IMR-90 (cell line): ENCODE results near the gene FAM53B. TPM values are rescaled to one million over a fixed set of nuclear protein-coding genes. Genes with fewer than 3 reads are reported as not detected.

Source experiments
- ATAC-seq: fragments of 200-7000 bp; cut with Tn5 transposase; 2 replicates; pipeline ENCODE4 v1.9.1; 2020; ENCODE audit warnings: low read depth, mild to moderate bottlenecking, moderate library complexity
- BruUV-seq: library from RNA; stranded (reverse); fragments of 400-500 nt; replicated peaks from 2 replicates; lab custom pipeline; 2021; lab: Mats Ljungman, UMichigan
- CTCF ChIA-PET: fragments of 300-600 bp; formaldehyde crosslinking; extraction: SDS; loops from one replicate; lab custom pipeline; 2021; ENCODE audit warnings: antibody characterized with exemption; lab: Yijun Ruan, JAX
- POLR2A ChIA-PET: fragments of 300-600 bp; sonication (Branson Sonifier 250); formaldehyde crosslinking; loops from one replicate; lab custom pipeline; 2022; ENCODE audit warnings: antibody characterized with exemption; ENCODE audit not compliant: unreplicated experiment; lab: Charles Lee
- DNase-seq: peaks from one replicate; pipeline ENCODE4 v3.0.0; 2013
- H2AFZ ChIP-seq: replicated peaks from 2 replicates; pipeline ENCODE3; 2013; ENCODE audit warnings: low read length, mild to moderate bottlenecking; ENCODE audit not compliant: poor library complexity
- H2AK5ac ChIP-seq: 2 replicates; pipeline ENCODE4 v1.6.1; 2013; ENCODE audit warnings: low read depth, low read length, inconsistent platforms
- H2AK9ac ChIP-seq: replicated peaks from 2 replicates; pipeline ENCODE3; 2013; ENCODE audit warnings: mild to moderate bottlenecking, low read depth, low read length, moderate library complexity; ENCODE audit not compliant: poor library complexity
- H2BK120ac ChIP-seq: 2 replicates; pipeline ENCODE4 v1.6.1; 2013; ENCODE audit warnings: low read depth, low read length, inconsistent platforms
- H2BK15ac ChIP-seq: 3 replicates; pipeline ENCODE4 v1.6.1; 2013; ENCODE audit warnings: low read depth, low read length, inconsistent platforms
- H2BK20ac ChIP-seq: 2 replicates; pipeline ENCODE4 v1.6.1; 2013; ENCODE audit warnings: low read depth, mild to moderate bottlenecking, inconsistent platforms, low read length, moderate library complexity
- H2BK5ac ChIP-seq: 2 replicates; pipeline ENCODE4 v1.6.1; 2013; ENCODE audit warnings: mild to moderate bottlenecking, low read depth, low read length, inconsistent platforms; ENCODE audit not compliant: poor library complexity, severe bottlenecking
- H3K14ac ChIP-seq: replicated peaks from 2 replicates; pipeline ENCODE4 v1.6.1; 2013; ENCODE audit warnings: low read depth, low read length, inconsistent platforms
- H3K18ac ChIP-seq: 2 replicates; pipeline ENCODE4 v1.6.1; 2013; ENCODE audit warnings: low read depth, low read length, control low read depth
- H3K23ac ChIP-seq: 2 replicates; pipeline ENCODE4 v1.6.1; 2013; ENCODE audit warnings: low read depth, low read length, inconsistent platforms
- H3K27ac ChIP-seq: 2 replicates; pipeline ENCODE4 v1.5.1; 2013; ENCODE audit warnings: mild to moderate bottlenecking, control low read depth, low read length; ENCODE audit not compliant: insufficient read depth
- H3K27me3 ChIP-seq: 2 replicates; pipeline ENCODE4 v1.6.1; 2013; ENCODE audit warnings: low read length; ENCODE audit not compliant: control insufficient read depth, insufficient read depth
- H3K36me3 ChIP-seq: 2 replicates; pipeline ENCODE4 v1.6.1; 2013; ENCODE audit warnings: low read length, mixed read lengths; ENCODE audit not compliant: control insufficient read depth, insufficient read depth
- H3K4ac ChIP-seq: 2 replicates; pipeline ENCODE4 v1.6.1; 2013; ENCODE audit warnings: low read depth, low read length, inconsistent platforms
- H3K4me1 ChIP-seq: 2 replicates; pipeline ENCODE4 v1.6.1; 2013; ENCODE audit warnings: low read length, mixed read lengths; ENCODE audit not compliant: control insufficient read depth, insufficient read depth
- H3K4me2 ChIP-seq: 2 replicates; pipeline ENCODE4 v1.6.1; 2013; ENCODE audit warnings: low read depth, mild to moderate bottlenecking, control low read depth, low read length, moderate library complexity
- H3K4me3 ChIP-seq: 2 replicates; pipeline ENCODE4 v1.5.1; 2013; ENCODE audit warnings: low read depth, mild to moderate bottlenecking, control low read depth, low read length, moderate library complexity; ENCODE audit not compliant: insufficient read depth
- H3K56ac ChIP-seq: 2 replicates; pipeline ENCODE4 v1.6.1; 2013; ENCODE audit warnings: low read length, inconsistent platforms; ENCODE audit not compliant: insufficient read depth; ENCODE audit errors: extremely low read depth
- H3K79me1 ChIP-seq, 2 experiments: 2 replicates each; pipeline ENCODE4 v1.6.1; 2013; ENCODE audit warnings: low read length in 2 of 2, inconsistent platforms in 1 of 2, low read depth in 1 of 2
- H3K9ac ChIP-seq: 2 replicates; pipeline ENCODE4 v1.6.1; 2013; ENCODE audit warnings: low read depth, low read length, control low read depth
- H3K9me1 ChIP-seq: 2 replicates; pipeline ENCODE4 v1.6.1; 2013; ENCODE audit warnings: low read length, inconsistent platforms; ENCODE audit not compliant: insufficient read depth
- H3K9me3 ChIP-seq: 2 replicates; pipeline ENCODE4 v1.6.1; 2013; ENCODE audit warnings: low read length; ENCODE audit not compliant: control insufficient read depth, insufficient read depth
- H4K20me1 ChIP-seq: 2 replicates; pipeline ENCODE4 v1.6.1; 2013; ENCODE audit warnings: low read length, inconsistent platforms; ENCODE audit not compliant: insufficient read depth
- H4K5ac ChIP-seq: 2 replicates; pipeline ENCODE4 v1.6.1; 2013; ENCODE audit warnings: mild to moderate bottlenecking, low read depth, low read length, control low read depth
- H4K8ac ChIP-seq, 2 experiments: 2 replicates each; pipeline ENCODE4 v1.6.1; 2013; ENCODE audit warnings: low read depth in 2 of 2, low read length in 2 of 2, control low read depth in 1 of 2, inconsistent platforms in 1 of 2
- H4K91ac ChIP-seq: 2 replicates; pipeline ENCODE4 v1.6.1; 2013; ENCODE audit warnings: low read depth, low read length, inconsistent platforms; ENCODE audit not compliant: insufficient read depth
- BHLHE40 ChIP-seq: fragments of 150-350 bp; IDR thresholded peaks from 2 replicates; pipeline ENCODE4 v1.6.1; 2016; ENCODE audit warnings: mild to moderate bottlenecking, low read depth, low read length
- CEBPB ChIP-seq: IDR thresholded peaks from 2 replicates; pipeline ENCODE4 v1.6.1; 2012; ENCODE audit warnings: low read depth, low read length, improper control_type of control experiment
- CHD1 ChIP-seq: IDR thresholded peaks from 2 replicates; pipeline ENCODE4 v1.6.1; 2012; ENCODE audit warnings: low read depth, low read length, improper control_type of control experiment
- FOS ChIP-seq: fragments of 150-350 bp; IDR thresholded peaks from 2 replicates; pipeline ENCODE4 v1.6.1; 2016; ENCODE audit warnings: low read depth, low read length
- MAFK ChIP-seq: IDR thresholded peaks from 2 replicates; pipeline ENCODE4 v1.6.1; 2012; ENCODE audit warnings: low read depth, low read length, improper control_type of control experiment
- MAZ ChIP-seq: IDR thresholded peaks from 2 replicates; pipeline ENCODE4 v1.6.1; 2012; ENCODE audit warnings: low read depth, mild to moderate bottlenecking, low read length, improper control_type of control experiment, moderate library complexity, borderline replicate concordance
- MXI1 ChIP-seq: IDR thresholded peaks from 2 replicates; pipeline ENCODE4 v1.6.1; 2012; ENCODE audit warnings: low read depth, mild to moderate bottlenecking, low read length, moderate library complexity, borderline replicate concordance
- NFE2L2 ChIP-seq: fragments of 150-350 bp; IDR thresholded peaks from 2 replicates; pipeline ENCODE4 v1.6.1; 2016; ENCODE audit warnings: low read depth, mild to moderate bottlenecking, low read length
- POLR2A ChIP-seq: IDR thresholded peaks from 2 replicates; pipeline ENCODE4 v1.6.1; 2012; ENCODE audit warnings: mild to moderate bottlenecking, low read depth, low read length
- RAD21 ChIP-seq: IDR thresholded peaks from 2 replicates; pipeline ENCODE4 v1.6.1; 2012; ENCODE audit warnings: low read length, improper control_type of control experiment
- RCOR1 ChIP-seq: IDR thresholded peaks from 2 replicates; pipeline ENCODE4 v1.6.1; 2012; ENCODE audit warnings: mild to moderate bottlenecking, low read length, improper control_type of control experiment; ENCODE audit not compliant: insufficient replicate concordance
- RFX5 ChIP-seq: IDR thresholded peaks from 2 replicates; pipeline ENCODE4 v1.8.0; 2012; ENCODE audit warnings: low read depth, mild to moderate bottlenecking, low read length, moderate library complexity
- SMC3 ChIP-seq: fragments of 150-350 bp; IDR thresholded peaks from 2 replicates; pipeline ENCODE4 v1.6.1; 2016; ENCODE audit warnings: low read depth, mild to moderate bottlenecking, antibody characterized with exemption, low read length, moderate library complexity
- WGBS, 2 experiments: methylation state at CpG; one replicate each; pipeline versions ENCODE4 v1.1.5 to v1.1.7; 2013; ENCODE audit warnings: missing lambda C conversion rate in 2 of 2; ENCODE audit not compliant: insufficient read length in 1 of 2; ENCODE audit errors: extremely low coverage in 2 of 2; 5-methylcytosine and 5-hydroxymethylcytosine counted together
- dilution Hi-C: fragments of 300-500 bp; cut with HindIII; formaldehyde crosslinking; loops from one replicate; pipeline ENCODE4 v1.14.3; 2018; ENCODE audit warnings: low sequenced_read_pairs; ENCODE audit not compliant: unreplicated experiment
- in situ Hi-C: fragments of 300-500 bp; cut with MboI; formaldehyde crosslinking; loops from 3 replicates; pipeline ENCODE4 v1.14.3; 2019; ENCODE audit warnings: low sequenced_read_pairs, inconsistent platforms, mixed read lengths
- intact Hi-C: fragments of 100-400 bp; cut with micrococcal nuclease; formaldehyde crosslinking; loops from 2 replicates; pipeline ENCODE4 v1.10.0; 2022
- polyA plus RNA-seq, 3 experiments: library from polyadenylated mRNA; depleted of rRNA; stranded (reverse); fragments of >200 nt; gene quantifications; 2 replicates each; pipeline ENCODE4 v1.2.3, GENCODE V29; 2012; ENCODE audit warnings: low replicate concordance in 1 of 3
- total RNA-seq: library from RNA; depleted of rRNA; stranded (reverse); fragments of >200 nt; gene quantifications from 2 replicates; pipeline ENCODE4 v1.2.3, GENCODE V29; 2012
- TF ChIP-seq, protein P1 (sequence below): fragments of 150-350 bp; IDR thresholded peaks from 2 replicates; pipeline ENCODE4 v1.6.1; 2017; ENCODE audit warnings: mild to moderate bottlenecking, antibody characterized with exemption, low read length, low read depth
- TF ChIP-seq, protein P2 (sequence below): conservative IDR thresholded peaks from 2 replicates; pipeline ENCODE4 v1.5.1; 2012; ENCODE audit warnings: mild to moderate bottlenecking, low read depth, low read length, improper control_type of control experiment
- TF ChIP-seq, protein P3 (sequence below): fragments of 150-350 bp; IDR thresholded peaks from 2 replicates; pipeline ENCODE4 v1.6.1; 2016; ENCODE audit warnings: low read depth, mild to moderate bottlenecking, low read length, moderate library complexity, borderline replicate concordance

FAM53B gene
- total and polyA plus RNA-seq, 2 of the 4 experiments (the other 2 are of a cell fraction): 3.8 to 5.7 TPM

DNA sequence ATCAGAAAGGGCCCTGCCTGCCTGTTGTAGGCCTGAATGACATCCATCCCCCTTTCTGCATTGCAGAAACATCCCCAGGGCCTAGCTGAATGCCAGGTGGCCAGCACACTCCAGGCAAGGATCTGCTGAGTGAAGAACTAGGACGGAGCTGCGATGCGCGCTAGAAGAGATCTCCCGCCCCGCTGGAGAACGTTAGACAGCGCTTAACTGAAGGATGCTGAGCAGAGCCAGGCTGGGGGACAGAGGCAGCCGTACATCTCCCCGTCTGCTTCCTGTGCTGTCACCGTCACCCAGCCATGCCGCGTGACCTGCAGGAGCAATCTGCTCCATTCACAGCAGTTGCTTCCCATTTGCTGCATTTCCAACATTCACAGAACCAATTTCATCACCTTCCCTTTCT is 73.3 kb downstream of the FAM53B start:
- Histone ChIP-seq H4K5ac (no peak overlapping the region), H3K9me1 (peaks cover 7% of the 10 kb centered on the region), H2BK15ac (no peak overlapping the region), H3K79me1 (peaks cover 6 to 10% of the 10 kb centered on the region in 2 experiments; a peak in 3 of 4 replicates), H2AK5ac (no peak overlapping the region), H3K27me3 (no peaks in the 10 kb centered on the region), H3K27ac (no peak overlapping the region), H4K91ac (no peak overlapping the region), H4K20me1 (peaks cover 9% of the 10 kb centered on the region; the same call in 1 of the 2 replicates), H3K36me3 (no peaks in the 10 kb centered on the region), H3K4ac (no peak overlapping the region), H2BK5ac (no peak overlapping the region), H2BK20ac (no peak overlapping the region), H3K14ac (no peak overlapping the region), H3K23ac (no peak overlapping the region), H3K56ac (no peak overlapping the region), H3K4me3 (no peak overlapping the region), H3K4me2 (no peak overlapping the region), H3K4me1 (peaks cover 8% of the 10 kb centered on the region; the same call in 1 of the 2 replicates), H2AK9ac (no peak overlapping the region), H3K9ac (no peak overlapping the region), H2BK120ac (no peak overlapping the region), H2AFZ (no peak overlapping the region), H4K8ac (no peak overlapping the region), H3K18ac (no peak overlapping the region), H3K9me3 (no peaks in the 10 kb centered on the region)
- no peak for DNase-seq
- in situ Hi-C loops: no loop called here
- no peak for ATAC-seq
- BruUV-seq: no TSS peak
- ChIA-PET CTCF (no interaction called here), POLR2A (no interaction called here)
- WGBS, 2 experiments: 100% methylated on average over 2 of the region's 13 CpGs; no CpG with 5 or more reads in 1 of the 2 experiments
- dilution Hi-C loops: no loop called here
- intact Hi-C loops: no loop called here
- no peak for TF ChIP-seq SMC3
- TF ChIP-seq BHLHE40: no peak
- TF ChIP-seq, protein P1, sequence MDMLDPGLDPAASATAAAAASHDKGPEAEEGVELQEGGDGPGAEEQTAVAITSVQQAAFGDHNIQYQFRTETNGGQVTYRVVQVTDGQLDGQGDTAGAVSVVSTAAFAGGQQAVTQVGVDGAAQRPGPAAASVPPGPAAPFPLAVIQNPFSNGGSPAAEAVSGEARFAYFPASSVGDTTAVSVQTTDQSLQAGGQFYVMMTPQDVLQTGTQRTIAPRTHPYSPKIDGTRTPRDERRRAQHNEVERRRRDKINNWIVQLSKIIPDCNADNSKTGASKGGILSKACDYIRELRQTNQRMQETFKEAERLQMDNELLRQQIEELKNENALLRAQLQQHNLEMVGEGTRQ: no peak
- no peak for TF ChIP-seq RCOR1
- TF ChIP-seq MAZ: no peak
- TF ChIP-seq FOS: no peak
- no peak for TF ChIP-seq CHD1
- TF ChIP-seq RFX5: no peak
- no peak for TF ChIP-seq CEBPB
- TF ChIP-seq, protein P2, sequence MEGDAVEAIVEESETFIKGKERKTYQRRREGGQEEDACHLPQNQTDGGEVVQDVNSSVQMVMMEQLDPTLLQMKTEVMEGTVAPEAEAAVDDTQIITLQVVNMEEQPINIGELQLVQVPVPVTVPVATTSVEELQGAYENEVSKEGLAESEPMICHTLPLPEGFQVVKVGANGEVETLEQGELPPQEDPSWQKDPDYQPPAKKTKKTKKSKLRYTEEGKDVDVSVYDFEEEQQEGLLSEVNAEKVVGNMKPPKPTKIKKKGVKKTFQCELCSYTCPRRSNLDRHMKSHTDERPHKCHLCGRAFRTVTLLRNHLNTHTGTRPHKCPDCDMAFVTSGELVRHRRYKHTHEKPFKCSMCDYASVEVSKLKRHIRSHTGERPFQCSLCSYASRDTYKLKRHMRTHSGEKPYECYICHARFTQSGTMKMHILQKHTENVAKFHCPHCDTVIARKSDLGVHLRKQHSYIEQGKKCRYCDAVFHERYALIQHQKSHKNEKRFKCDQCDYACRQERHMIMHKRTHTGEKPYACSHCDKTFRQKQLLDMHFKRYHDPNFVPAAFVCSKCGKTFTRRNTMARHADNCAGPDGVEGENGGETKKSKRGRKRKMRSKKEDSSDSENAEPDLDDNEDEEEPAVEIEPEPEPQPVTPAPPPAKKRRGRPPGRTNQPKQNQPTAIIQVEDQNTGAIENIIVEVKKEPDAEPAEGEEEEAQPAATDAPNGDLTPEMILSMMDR: no peak
- no peak for TF ChIP-seq POLR2A
- TF ChIP-seq MAFK: no peak
- no peak for TF ChIP-seq MXI1
- TF ChIP-seq NFE2L2: no peak
- TF ChIP-seq, protein P3, sequence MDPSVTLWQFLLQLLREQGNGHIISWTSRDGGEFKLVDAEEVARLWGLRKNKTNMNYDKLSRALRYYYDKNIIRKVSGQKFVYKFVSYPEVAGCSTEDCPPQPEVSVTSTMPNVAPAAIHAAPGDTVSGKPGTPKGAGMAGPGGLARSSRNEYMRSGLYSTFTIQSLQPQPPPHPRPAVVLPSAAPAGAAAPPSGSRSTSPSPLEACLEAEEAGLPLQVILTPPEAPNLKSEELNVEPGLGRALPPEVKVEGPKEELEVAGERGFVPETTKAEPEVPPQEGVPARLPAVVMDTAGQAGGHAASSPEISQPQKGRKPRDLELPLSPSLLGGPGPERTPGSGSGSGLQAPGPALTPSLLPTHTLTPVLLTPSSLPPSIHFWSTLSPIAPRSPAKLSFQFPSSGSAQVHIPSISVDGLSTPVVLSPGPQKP: no peak
- no peak for TF ChIP-seq RAD21
